ENCODE results near the gene TLR10. TPM values are rescaled to one million over a fixed set of nuclear protein-coding genes. Genes with fewer than 3 reads are reported as not detected.
"Not testable (repeated sequence)": the region's sequence is repeated elsewhere in the genome, so short reads cannot be mapped to it uniquely, and the experiment has no call there.

TLR10 gene
- total RNA-seq, 1 experiment from 2014 or later = not detected

GRCh38 chr4:38768968-38769394 lies 13.8 kb downstream of the TLR10 start:
- Mint-ChIP-seq H3K4me3 (ENCODE audit: low read depth, unreplicated experiment) (no peak overlapping the region), H3K27ac (ENCODE audit: unreplicated experiment) (no peak overlapping the region), H3K36me3 (ENCODE audit: insufficient read depth, unreplicated experiment) (no peaks in the 10 kb centered on the region), H3K9me3 (ENCODE audit: low read depth, unreplicated experiment) (peaks cover 2% of the 10 kb centered on the region), H3K27me3 (ENCODE audit: unreplicated experiment) (no peaks in the 10 kb centered on the region), H3K4me1 (ENCODE audit: low read depth, unreplicated experiment) (no peaks in the 10 kb centered on the region)
- no TSS peak for BruUV-seq (replicated peaks)
- CTCF ChIA-PET = no interaction called here
- intact Hi-C loops (cut with micrococcal nuclease; ENCODE audit: unreplicated experiment) = no loop called here
- DNase-seq = no peak
- no peak for TF ChIP-seq CTCF (IDR thresholded peaks at IDR 0.05; ENCODE audit: unreplicated experiment)

- BruUV-seq (replicated peaks); intact Hi-C loops (cut with micrococcal nuclease; ENCODE audit: unreplicated experiment); H3K27me3 Mint-ChIP-seq (ENCODE audit: unreplicated experiment); H3K4me3 Mint-ChIP-seq (ENCODE audit: low read depth, unreplicated experiment); H3K4me1 Mint-ChIP-seq (ENCODE audit: low read depth, unreplicated experiment); CTCF ChIA-PET; H3K27ac Mint-ChIP-seq (ENCODE audit: unreplicated experiment); H3K9me3 Mint-ChIP-seq (ENCODE audit: low read depth, unreplicated experiment); H3K36me3 Mint-ChIP-seq (ENCODE audit: insufficient read depth, unreplicated experiment); DNase-seq: not testable (repeated sequence)
Observed at GRCh38 chr4:38766940-38767339, 15.8 kb downstream of the TLR10 start.

DNA sequence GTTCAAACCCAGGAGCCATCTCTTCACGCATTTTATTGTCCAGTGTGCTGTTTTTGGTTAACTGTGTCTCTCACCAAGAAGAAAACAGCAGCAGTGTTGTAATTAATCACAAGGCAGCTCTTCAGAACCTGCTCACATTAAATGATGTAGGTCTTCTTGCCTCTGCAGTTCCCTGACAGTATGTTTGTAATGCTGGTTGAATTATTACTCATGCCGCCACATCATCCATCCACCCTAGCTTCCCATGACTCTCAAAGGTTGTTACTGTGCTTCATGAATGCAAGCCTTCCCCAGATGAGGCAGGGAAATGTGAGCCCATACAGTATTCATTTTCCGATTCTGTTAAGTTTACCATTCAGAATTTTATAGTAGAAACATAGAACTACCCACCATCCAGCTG lies 17.4 kb downstream of the TLR10 start:
- BruUV-seq (replicated peaks) = no TSS peak
- no peak overlapping the region for H3K4me3 Mint-ChIP-seq (ENCODE audit: low read depth, unreplicated experiment)
- TF ChIP-seq CTCF (IDR thresholded peaks at IDR 0.05; ENCODE audit: unreplicated experiment) = no peak
- peaks cover 2% of the 10 kb centered on the region for H3K9me3 Mint-ChIP-seq (ENCODE audit: low read depth, unreplicated experiment)
- H3K27me3 Mint-ChIP-seq (ENCODE audit: unreplicated experiment) = no peaks in the 10 kb centered on the region
- no peak overlapping the region for H3K27ac Mint-ChIP-seq (ENCODE audit: unreplicated experiment)
- intact Hi-C loops (cut with micrococcal nuclease; ENCODE audit: unreplicated experiment) = no loop called here
- no peaks in the 10 kb centered on the region for H3K36me3 Mint-ChIP-seq (ENCODE audit: insufficient read depth, unreplicated experiment)
- CTCF ChIA-PET = no interaction called here
- DNase-seq = no peak
- H3K4me1 Mint-ChIP-seq (ENCODE audit: low read depth, unreplicated experiment) = no peaks in the 10 kb centered on the region

DNA sequence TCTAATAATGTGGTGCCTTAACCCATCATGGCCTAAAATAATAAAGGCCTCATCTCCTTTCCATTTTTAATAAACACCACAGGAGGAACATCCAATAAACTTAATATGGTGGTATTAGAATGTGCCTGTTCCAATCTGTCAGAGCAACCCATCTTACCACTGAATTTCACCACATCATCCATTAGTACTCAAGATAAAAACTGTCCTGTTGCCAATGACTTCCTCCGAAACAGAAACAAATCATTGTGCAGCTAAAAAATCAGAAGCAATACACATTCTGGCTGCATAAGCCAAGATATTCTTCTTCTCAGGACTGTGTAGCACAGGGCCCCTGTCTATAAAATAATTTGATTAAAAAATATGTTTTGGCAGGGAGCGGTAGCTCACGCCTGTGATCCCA lies 18.5 kb downstream of the TLR10 start:
- DNase-seq = no peak
- TF ChIP-seq CTCF (IDR thresholded peaks at IDR 0.05; ENCODE audit: unreplicated experiment) = no peak
- Mint-ChIP-seq H3K9me3 (ENCODE audit: low read depth, unreplicated experiment) (peaks cover 2% of the 10 kb centered on the region), H3K27me3 (ENCODE audit: unreplicated experiment) (no peaks in the 10 kb centered on the region), H3K36me3 (ENCODE audit: insufficient read depth, unreplicated experiment) (no peaks in the 10 kb centered on the region), H3K27ac (ENCODE audit: unreplicated experiment) (no peak overlapping the region), H3K4me1 (ENCODE audit: low read depth, unreplicated experiment) (no peaks in the 10 kb centered on the region), H3K4me3 (ENCODE audit: low read depth, unreplicated experiment) (no peak overlapping the region)
- intact Hi-C loops (cut with micrococcal nuclease; ENCODE audit: unreplicated experiment) = no loop called here
- BruUV-seq (replicated peaks) = no TSS peak
- CTCF ChIA-PET = interaction anchor here (0.5 kb wide), 1 partner anchor 916 kb away, joined by 3 read pairs; no protein-coding TSS in a partner anchor

GRCh38 chr4:38762560-38762959 lies 20.2 kb downstream of the TLR10 start:
- H3K4me3 Mint-ChIP-seq (ENCODE audit: low read depth, unreplicated experiment) = no peak overlapping the region
- no peaks in the 10 kb centered on the region for H3K27me3 Mint-ChIP-seq (ENCODE audit: unreplicated experiment)
- CTCF ChIA-PET = no interaction called here
- H3K36me3 Mint-ChIP-seq (ENCODE audit: insufficient read depth, unreplicated experiment) = no peaks in the 10 kb centered on the region
- intact Hi-C loops (cut with micrococcal nuclease; ENCODE audit: unreplicated experiment) = no loop called here
- H3K4me1 Mint-ChIP-seq (ENCODE audit: low read depth, unreplicated experiment) = no peaks in the 10 kb centered on the region
- no peak overlapping the region for H3K27ac Mint-ChIP-seq (ENCODE audit: unreplicated experiment)
- DNase-seq = no peak
- H3K9me3 Mint-ChIP-seq (ENCODE audit: low read depth, unreplicated experiment) = peaks cover 2% of the 10 kb centered on the region
- no TSS peak for BruUV-seq (replicated peaks)
- TF ChIP-seq CTCF (IDR thresholded peaks at IDR 0.05; ENCODE audit: unreplicated experiment) = no peak
